Endothelial cell (in vitro differentiated cells): ENCODE data around the gene ADCY3. TPM values are rescaled to one million over a fixed set of nuclear protein-coding genes. Genes with fewer than 3 reads are reported as not detected.

Experiments used
- DNase-seq: peaks from one replicate; pipeline ENCODE4 v3.0.0; 2021; ENCODE audit warnings: low spot score
- H3K27ac Mint-ChIP-seq: one replicate; pipeline ENCODE4 v1.8.0; 2021; ENCODE audit warnings: mixed read lengths, inconsistent platforms; ENCODE audit not compliant: unreplicated experiment
- H3K27me3 Mint-ChIP-seq: one replicate; pipeline ENCODE4 v1.8.0; 2021; ENCODE audit warnings: mild to moderate bottlenecking, moderate library complexity, mixed read lengths, inconsistent platforms; ENCODE audit not compliant: unreplicated experiment
- H3K36me3 Mint-ChIP-seq: one replicate; pipeline ENCODE4 v1.8.0; 2021; ENCODE audit warnings: mild to moderate bottlenecking, low read depth, mixed read lengths, inconsistent platforms; ENCODE audit not compliant: unreplicated experiment
- H3K4me1 Mint-ChIP-seq: one replicate; pipeline ENCODE4 v1.8.0; 2021; ENCODE audit warnings: mild to moderate bottlenecking, mixed read lengths, inconsistent platforms; ENCODE audit not compliant: unreplicated experiment
- H3K4me3 Mint-ChIP-seq: one replicate; pipeline ENCODE4 v1.8.0; 2021; ENCODE audit warnings: mild to moderate bottlenecking, mixed read lengths, inconsistent platforms; ENCODE audit not compliant: unreplicated experiment
- H3K9me3 Mint-ChIP-seq: one replicate; pipeline ENCODE4 v1.8.0; 2021; ENCODE audit warnings: mixed read lengths, inconsistent platforms; ENCODE audit not compliant: unreplicated experiment
- CTCF ChIP-seq: fragments of 200-600 bp; sonication (generic); IDR thresholded peaks from one replicate; pipeline ENCODE4 v1.5.0; 2021; ENCODE audit warnings: antibody characterized with exemption; ENCODE audit not compliant: unreplicated experiment
- total RNA-seq: library from RNA; stranded (reverse); fragmentation: NEBNext Ultra II Directional; extraction: Animal tissue kit (Norgen Biotek cat#: 25700); gene quantifications from one replicate; pipeline ENCODE4 v1.2.1, GENCODE V29; 2021; ENCODE audit not compliant: unreplicated experiment

ADCY3 gene
- total RNA-seq, 1 donor from 2014 or later: 88.0 TPM

DNA sequence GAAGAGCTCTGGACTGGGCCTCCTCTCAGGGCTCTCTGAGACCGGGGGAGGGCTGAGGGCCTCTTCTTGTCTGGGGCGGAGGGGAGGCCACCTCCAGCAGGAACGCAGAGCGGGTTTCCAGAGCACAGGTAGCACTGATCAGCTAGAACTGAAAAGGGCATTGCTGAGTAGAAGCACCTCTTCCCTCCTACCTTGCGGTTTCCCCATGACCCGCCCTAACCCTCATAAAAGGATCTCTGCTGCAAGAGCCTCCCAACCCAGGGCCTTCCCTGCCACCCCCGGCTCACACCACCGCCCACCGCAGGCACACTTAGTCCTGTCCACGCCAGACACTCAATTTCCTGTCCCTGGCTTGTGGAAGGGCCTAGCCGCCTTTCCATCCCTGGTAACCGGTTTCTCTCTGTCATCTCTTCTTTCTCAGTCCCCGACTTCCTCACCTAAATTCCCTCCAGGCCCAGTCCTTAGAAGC is 966 bp downstream of the ADCY3 start:
- Mint-ChIP-seq H3K27me3 (peaks cover 14% of the 10 kb centered on the region), H3K9me3 (no peaks in the 10 kb centered on the region), H3K27ac (peak overlapping the region; percentile 92), H3K36me3 (peaks cover 8% of the 10 kb centered on the region), H3K4me3 (peak overlapping the region; percentile 95), H3K4me1 (peaks cover 24% of the 10 kb centered on the region)
- no peak for TF ChIP-seq CTCF
- DNase-seq: no peak

DNA sequence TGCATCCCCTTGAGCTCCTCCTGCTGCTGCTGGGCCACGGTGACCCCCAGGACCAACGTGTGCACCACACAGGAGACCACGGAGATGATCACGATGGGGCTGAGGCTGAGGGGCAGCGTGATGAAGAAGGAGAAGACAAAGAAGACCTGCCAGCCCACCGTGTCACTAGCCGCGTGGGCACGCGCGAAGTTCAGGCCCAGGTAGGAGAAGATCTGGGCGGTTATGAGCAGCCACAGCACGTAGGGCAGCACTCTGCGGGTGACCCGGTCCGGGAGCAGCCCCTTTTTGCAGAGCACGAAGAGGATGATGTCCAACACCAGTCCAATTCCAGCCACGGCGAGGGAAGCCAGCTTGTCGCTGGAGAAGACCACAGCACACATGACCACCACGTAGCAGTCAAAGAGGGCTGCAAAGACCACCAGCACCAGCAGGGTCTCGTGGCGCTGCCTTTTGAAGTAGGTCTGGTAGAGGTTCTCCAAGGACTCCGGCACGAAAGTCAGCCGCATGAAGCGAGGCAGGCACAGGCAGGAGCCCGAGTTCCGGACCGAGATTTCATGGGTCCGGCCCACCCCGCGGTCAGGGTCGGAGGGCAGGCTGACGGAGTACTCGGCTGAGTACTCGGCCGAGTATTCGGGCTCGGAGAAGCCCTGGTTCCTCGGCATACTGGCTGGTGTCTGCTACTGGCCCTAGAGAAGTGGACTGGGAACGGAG is 1.6 kb downstream of the ADCY3 start:
- no peak for DNase-seq
- H3K4me3 Mint-ChIP-seq: peak overlapping the region; percentile 95
- no peaks in the 10 kb centered on the region for H3K9me3 Mint-ChIP-seq
- TF ChIP-seq CTCF: no peak
- peaks cover 29% of the 10 kb centered on the region for H3K4me1 Mint-ChIP-seq
- H3K27ac Mint-ChIP-seq: peak overlapping the region; percentile 92
- H3K27me3 Mint-ChIP-seq: peaks cover 15% of the 10 kb centered on the region
- peaks cover 8% of the 10 kb centered on the region for H3K36me3 Mint-ChIP-seq

DNA sequence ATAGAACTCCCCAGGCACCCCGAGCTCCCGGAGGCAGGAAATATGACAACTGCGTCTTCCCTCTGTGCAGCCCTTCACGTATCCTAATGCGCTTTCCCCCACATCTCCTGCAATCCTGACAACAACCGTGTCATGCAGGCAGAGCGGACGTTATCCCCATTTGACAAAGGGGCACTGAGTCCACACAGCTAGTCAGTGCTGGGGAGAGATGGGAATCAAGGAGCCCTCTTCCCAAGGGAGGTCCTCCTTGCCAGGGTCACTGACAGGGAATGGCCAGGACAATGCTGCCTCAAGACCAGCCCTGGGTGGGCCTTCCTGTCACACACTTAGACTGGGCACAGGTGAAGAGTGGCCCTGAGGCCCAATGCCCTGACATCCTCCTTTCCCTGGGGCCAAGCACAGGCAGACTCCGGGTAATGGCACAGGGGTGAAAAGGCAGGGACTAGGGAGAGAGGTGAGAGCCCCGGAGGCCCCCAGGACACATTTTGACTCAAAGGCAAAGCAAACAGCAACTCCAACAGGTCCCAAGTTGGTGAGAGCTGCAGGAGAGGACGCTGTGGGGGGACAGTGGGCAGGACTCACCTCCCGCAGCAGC is 2.2 kb downstream of the ADCY3 start:
- Mint-ChIP-seq H3K27ac (no peak overlapping the region), H3K4me3 (peak overlapping the region; percentile 95), H3K27me3 (peaks cover 15% of the 10 kb centered on the region), H3K9me3 (no peaks in the 10 kb centered on the region), H3K4me1 (peaks cover 36% of the 10 kb centered on the region), H3K36me3 (peaks cover 13% of the 10 kb centered on the region)
- no peak for TF ChIP-seq CTCF
- no peak for DNase-seq

DNA sequence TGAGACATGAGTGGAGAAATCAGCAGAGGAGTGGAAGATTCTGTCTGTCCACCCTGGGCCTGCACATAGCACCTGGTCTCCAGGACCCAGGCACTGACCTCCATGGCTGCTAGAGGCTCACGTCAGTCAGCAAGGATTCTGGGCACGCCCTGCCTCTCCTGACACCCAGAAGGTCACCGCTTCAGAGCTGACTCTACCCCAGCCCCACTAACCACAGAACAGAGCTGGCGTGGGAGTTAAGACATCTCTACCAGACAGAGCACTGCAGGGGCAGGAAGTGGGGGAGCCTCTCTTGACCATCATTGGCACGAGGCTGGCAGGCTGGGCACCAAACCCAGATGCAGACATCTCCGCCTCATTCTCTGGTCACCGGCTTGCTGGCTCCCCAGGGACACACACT is 3.0 kb downstream of the ADCY3 start:
- Mint-ChIP-seq H3K27me3 (peaks cover 16% of the 10 kb centered on the region), H3K4me1 (peaks cover 36% of the 10 kb centered on the region), H3K4me3 (peak overlapping the region; percentile 95), H3K27ac (no peak overlapping the region), H3K9me3 (no peaks in the 10 kb centered on the region), H3K36me3 (peaks cover 14% of the 10 kb centered on the region)
- DNase-seq: no peak
- TF ChIP-seq CTCF: no peak

DNA sequence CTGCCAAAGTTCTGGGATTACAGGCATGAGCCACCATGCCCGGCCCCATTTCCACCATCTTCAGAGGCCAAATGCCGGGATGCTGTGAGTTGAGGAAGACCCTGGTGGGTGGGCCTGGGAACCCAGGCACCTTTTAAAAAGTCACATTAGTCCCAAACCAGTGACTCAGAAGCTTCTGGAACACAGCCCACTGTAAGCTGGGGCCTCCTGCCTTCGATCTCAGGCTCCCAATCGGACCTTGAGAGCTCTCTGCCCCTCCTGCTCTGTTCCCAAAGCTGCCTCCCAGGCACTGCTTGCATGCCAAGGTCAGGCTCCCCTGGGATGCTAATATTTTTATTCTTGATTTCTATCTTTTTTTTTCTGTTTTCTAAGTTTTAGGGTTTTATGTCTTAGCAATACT is 4.2 kb downstream of the ADCY3 start:
- DNase-seq: no peak
- TF ChIP-seq CTCF: no peak
- Mint-ChIP-seq H3K4me3 (no peak overlapping the region), H3K36me3 (peaks cover 18% of the 10 kb centered on the region), H3K27me3 (peaks cover 17% of the 10 kb centered on the region), H3K4me1 (peaks cover 36% of the 10 kb centered on the region), H3K27ac (no peak overlapping the region), H3K9me3 (no peaks in the 10 kb centered on the region)
